GM18867 (cell line): ENCODE results near the gene LGMN.
A peak's percentile ranks its signal among the peaks of the same experiment; 100 is the strongest.
"Not testable (repeated sequence)": the region's sequence is repeated elsewhere in the genome, so short reads cannot be mapped to it uniquely, and the experiment has no call there.

Source experiments
- ATAC-seq: cut with Tn5 transposase; IDR thresholded peaks from one replicate; pipeline ENCODE4 v1.9.1; 2021; ENCODE audit warnings: mild to moderate bottlenecking, moderate library complexity; ENCODE audit not compliant: unreplicated experiment

Gene LGMN

DNA sequence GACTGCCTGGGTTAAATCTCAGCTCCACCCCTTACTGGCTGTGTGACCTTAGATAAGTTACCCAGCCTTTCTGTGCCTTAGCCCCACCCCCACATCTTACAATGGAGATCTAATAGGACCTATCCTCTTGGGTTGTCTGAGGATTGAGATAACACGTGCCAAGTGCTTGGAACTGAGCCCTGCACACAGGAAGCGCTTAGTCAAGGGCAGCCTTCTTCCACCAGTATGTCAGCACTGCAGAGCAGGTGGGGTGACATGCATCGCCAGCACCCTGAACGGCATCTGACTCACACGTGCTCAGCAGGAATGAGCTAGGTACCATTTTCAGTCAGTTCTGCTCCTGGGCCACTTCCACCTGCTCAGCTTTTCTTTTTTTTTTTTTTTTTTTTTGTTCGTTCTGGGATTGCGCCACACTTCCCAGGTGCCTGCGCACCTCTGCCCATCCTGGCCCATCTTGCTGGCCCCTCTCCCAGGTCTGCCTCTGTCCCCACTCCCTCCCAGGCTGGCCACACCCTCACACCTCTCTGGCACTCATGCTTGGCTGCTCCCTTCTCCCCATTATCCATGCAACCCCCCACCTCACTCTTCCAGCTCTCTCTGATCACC lies 19.6 kb downstream of the LGMN start:
- ATAC-seq = peak; percentile 51

GRCh38 chr14:92726933-92727262 lies 21.5 kb downstream of the LGMN start:
- ATAC-seq = no peak

DNA sequence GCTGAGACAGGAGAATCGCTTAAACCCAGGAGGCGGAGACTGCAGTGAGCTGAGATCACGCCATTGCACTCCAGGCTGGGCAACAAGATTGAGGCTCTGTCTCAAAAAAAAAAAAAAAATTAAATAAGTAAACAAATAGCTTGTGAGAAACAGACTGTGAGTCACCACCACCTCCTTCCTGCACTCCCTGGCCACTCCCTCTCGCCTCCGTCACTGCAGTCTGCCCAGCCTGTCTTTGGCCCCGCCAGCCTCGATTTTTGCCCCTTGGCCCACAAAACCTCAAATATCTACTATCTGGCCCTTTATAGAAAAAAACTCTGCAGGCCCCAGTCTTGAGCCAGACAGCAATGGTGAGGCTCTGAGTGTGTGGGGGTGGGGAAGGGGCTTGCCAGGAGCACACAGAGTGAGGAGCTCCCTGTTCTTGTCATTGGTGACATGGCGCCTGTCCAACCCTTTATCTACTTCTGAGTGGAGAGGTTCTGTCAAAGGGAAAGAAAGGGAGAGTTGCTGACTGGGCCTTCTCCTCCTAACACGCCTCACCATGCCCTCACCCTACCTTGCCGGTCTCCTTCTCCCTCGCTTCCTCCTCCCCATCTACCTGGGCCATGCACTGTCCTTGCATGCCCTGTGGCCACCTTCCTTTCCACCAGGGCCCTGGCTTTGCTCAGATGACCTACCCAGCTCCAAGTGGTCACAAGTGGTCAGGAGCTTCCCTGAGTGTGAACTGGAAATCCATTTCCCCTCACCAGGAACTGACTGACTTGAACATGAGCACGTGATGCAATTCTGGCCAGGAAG lies 22.1 kb downstream of the LGMN start:
- no peak for ATAC-seq

GRCh38 chr14:92724516-92725340 lies 23.7 kb downstream of the LGMN start:
- ATAC-seq = no peak

GRCh38 chr14:92719890-92720323 lies 28.5 kb downstream of the LGMN start:
- no peak for ATAC-seq

- ATAC-seq = no peak
Measured at GRCh38 chr14:92719421-92719820, 29.0 kb downstream of the LGMN start.

GRCh38 chr14:92718664-92719063 lies 29.8 kb downstream of the LGMN start:
- ATAC-seq = no peak

GRCh38 chr14:92717571-92718042 lies 30.8 kb downstream of the LGMN start:
- ATAC-seq = peak; percentile 57

- no peak for ATAC-seq
Measured at GRCh38 chr14:92716131-92716530, 32.3 kb downstream of the LGMN start.

- ATAC-seq = not testable (repeated sequence)
Measured at GRCh38 chr14:92714739-92715307, 33.6 kb downstream of the LGMN start.

DNA sequence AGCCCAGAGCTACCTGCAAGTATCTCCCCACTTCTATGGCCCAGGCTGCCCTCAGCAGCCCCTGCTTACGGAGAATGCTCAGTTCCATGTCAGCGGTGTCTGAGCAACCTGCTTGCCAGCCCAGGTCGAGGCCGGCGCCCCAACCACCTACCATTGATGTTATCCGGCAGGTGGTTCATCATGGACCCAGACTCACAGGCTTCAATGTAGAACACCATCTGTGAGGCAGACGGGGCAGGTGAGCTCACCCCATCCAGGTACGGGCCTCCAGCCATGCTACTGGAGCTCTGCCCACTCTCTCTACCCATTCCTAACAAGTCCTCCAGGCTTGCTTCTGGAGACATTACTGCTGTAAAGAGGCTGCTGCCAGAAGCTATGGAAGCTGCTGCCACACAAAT lies 35.8 kb downstream of the LGMN start:
- ATAC-seq = no peak

GRCh38 chr14:92711976-92712653 lies 36.3 kb downstream of the LGMN start:
- ATAC-seq = no peak

DNA sequence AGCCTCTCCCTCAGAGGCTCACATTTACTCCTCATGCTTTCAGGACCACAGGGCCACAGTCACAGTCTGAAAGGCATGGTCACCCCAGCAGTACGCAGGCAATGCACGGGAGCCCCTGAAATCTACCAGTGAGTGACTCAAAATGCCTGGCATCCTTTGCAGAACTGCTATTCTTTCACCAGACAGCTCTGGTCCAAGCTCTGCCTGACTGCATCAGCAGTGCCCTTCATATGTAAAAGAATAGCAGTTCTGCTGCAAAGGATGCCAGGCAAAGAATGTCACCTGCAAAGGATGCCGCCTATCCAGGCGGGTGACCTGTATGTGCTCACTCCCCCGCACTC lies 38.5 kb downstream of the LGMN start:
- ATAC-seq = no peak

DNA sequence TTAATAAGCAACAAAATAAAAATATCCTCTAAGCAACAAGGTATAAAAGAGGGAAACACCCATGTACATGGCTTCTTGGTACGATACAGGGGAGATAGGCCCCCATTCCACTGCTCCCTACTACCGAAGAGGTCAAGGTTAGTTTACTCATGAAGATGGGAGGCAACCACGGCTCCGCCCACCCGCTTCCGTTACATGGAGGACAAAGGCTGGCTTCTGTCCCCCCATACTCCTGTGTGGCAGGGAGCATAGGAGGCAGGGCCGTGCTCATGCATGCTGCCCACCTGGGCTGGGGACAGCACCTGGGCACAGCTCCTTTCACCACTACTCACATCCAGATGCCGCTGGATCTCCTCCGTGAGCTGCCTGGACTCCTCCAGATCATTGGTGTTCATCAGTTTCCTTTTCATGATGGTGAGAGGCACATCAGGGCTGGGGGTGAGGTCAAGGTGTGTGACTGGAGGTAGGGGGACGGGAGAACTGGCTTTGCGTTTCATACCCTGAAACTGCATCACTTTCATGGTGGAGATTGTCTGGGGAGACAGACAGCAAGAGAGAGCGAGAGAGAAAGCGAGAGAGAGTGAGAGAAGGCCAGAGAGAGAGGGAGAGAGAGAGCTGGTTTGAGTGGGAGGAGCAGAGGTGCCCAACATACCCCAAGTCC lies 39.0 kb downstream of the LGMN start:
- ATAC-seq = no peak

GRCh38 chr14:92706386-92706785 lies 42.0 kb downstream of the LGMN start:
- no peak for ATAC-seq

DNA sequence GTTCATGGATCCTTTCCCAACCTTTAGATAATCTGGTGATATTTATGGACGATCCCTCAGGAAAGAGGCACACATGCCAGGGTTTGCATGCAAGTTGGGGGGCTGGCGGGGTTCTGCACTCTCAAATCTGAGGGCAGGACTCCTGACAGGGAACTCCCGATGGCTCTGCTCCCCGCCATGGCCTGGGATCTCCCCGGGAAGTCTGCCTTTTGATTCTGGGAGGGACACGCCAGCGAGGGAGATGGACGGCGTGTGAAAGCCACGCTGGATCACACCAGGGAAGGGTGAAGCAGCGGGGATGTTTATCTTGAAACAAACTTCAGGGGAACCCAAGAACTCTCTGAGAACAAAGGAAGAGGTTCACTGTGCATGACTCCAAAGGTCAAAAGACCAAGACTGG lies 43.6 kb downstream of the LGMN start:
- no peak for ATAC-seq

GRCh38 chr14:92704036-92704804 lies 44.2 kb downstream of the LGMN start:
- peak; percentile 95 for ATAC-seq

DNA sequence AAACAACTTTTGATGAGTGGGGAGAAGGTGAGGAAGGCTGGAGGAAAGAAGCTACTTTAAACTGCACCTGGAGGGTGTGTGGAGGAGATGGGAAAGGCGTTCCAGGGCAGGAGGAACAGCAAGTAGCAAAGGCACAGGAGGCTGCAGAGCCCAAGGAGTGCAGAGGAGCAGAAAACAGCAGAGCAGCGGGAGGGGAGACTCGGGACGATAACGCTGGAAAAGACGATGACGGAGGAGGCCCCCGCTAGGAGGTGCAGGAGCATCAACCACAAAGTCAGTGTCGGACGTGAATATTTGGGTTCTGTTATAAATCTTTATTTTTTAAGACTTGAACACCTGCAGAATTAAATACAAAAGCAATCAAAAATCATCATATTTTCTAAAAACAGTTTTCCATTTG lies 44.9 kb downstream of the LGMN start:
- no peak for ATAC-seq

DNA sequence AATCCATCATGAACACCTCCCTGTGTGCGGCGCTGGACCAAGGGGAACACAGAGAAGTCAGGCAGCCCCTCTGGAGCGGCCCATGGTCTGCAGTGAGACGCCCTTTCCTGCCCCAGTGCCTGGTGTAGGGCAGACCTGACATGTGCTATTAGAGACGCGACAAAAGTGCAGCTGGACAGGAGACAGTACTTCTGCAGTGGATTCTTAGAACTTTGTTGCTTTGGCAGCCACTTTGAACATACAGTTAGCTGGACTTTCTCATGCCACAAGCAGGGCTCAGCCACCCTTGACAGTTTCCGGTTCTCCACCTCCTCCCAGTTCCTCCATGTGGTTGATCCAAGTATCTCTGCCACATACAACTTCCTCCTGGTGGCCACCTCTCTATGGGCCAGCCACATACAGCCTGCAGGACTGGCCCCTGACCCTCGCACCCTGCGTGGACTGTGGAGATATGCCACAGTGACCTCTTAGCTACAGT lies 45.9 kb downstream of the LGMN start:
- ATAC-seq = no peak
